ENCODE data around the gene ZFYVE9.

Gene ZFYVE9

DNA sequence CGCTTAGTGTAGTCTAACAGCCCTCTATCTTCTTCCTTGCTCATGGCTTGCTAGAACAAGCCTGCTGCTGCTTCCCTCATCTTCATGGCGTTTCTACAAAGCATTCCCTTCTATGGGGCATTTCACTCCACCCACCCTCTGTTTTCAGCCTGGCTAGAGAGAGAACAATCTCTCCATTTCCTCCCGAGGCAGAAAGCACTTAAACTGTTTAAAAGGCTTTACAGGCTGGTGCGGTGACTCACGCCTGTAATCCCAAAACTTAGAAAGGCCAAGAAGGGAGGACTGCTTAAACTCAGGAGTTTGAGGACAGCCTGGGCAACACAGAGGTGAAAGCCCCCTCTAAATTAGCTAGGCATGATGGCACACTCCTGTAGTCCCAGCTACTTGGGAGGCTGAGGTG is 244.6 kb downstream of the ZFYVE9 start:
- TF ChIP-seq, protein P1, sequence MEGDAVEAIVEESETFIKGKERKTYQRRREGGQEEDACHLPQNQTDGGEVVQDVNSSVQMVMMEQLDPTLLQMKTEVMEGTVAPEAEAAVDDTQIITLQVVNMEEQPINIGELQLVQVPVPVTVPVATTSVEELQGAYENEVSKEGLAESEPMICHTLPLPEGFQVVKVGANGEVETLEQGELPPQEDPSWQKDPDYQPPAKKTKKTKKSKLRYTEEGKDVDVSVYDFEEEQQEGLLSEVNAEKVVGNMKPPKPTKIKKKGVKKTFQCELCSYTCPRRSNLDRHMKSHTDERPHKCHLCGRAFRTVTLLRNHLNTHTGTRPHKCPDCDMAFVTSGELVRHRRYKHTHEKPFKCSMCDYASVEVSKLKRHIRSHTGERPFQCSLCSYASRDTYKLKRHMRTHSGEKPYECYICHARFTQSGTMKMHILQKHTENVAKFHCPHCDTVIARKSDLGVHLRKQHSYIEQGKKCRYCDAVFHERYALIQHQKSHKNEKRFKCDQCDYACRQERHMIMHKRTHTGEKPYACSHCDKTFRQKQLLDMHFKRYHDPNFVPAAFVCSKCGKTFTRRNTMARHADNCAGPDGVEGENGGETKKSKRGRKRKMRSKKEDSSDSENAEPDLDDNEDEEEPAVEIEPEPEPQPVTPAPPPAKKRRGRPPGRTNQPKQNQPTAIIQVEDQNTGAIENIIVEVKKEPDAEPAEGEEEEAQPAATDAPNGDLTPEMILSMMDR (IDR thresholded peaks at IDR 0.05; ENCODE audit: unreplicated experiment in 3 of 3), result no peak
- Mint-ChIP-seq H3K27ac (no peak overlapping the region), H3K36me3 (ENCODE audit: low read depth) (peaks cover 35% of the 10 kb centered on the region), H3K4me3 (no peak overlapping the region), H3K4me1 (no peaks in the 10 kb centered on the region), H3K27me3 (ENCODE audit: low read depth) (no peaks in the 10 kb centered on the region), H3K9me3 (no peaks in the 10 kb centered on the region)

DNA sequence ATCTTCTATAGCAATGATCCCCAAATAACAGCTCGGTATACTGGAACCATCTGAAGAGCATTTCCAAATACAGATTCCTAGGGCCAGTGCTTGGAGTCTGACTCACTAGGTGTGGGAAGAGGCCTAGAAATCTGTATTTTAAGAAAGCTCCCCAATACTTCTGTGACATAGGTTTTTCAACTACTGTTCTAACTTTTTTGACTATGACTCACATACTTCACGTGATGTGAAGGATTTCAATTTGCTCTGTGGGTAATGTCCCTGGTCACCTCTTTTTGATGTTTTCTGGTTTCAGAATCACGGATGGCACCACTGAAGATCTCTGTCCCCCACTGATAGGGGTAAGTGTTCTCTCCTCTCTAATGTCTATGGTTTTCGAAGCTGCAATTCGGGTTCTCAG is 251.3 kb downstream of the ZFYVE9 start:
- H3K27me3 Mint-ChIP-seq (ENCODE audit: low read depth), result no peaks in the 10 kb centered on the region
- no peaks in the 10 kb centered on the region for H3K9me3 Mint-ChIP-seq
- H3K36me3 Mint-ChIP-seq (ENCODE audit: low read depth), result peaks cover 36% of the 10 kb centered on the region
- TF ChIP-seq, protein P1 (IDR thresholded peaks at IDR 0.05; ENCODE audit: unreplicated experiment in 3 of 3), result no peak
- no peak overlapping the region for H3K27ac Mint-ChIP-seq
- H3K4me1 Mint-ChIP-seq, result no peaks in the 10 kb centered on the region
- H3K4me3 Mint-ChIP-seq, result no peak overlapping the region
